UCSD-AML1 (cell line): Measurements from ENCODE around the gene PYGO2.
"Not testable (repeated sequence)": the region's sequence is repeated elsewhere in the genome, so short reads cannot be mapped to it uniquely, and the experiment has no call there.

Experiments
- DNase-seq: peaks from one replicate; lab custom pipeline; 2025; ENCODE audit not compliant: unreplicated experiment; lab: John Stamatoyannopoulos, UW

PYGO2 gene

DNA sequence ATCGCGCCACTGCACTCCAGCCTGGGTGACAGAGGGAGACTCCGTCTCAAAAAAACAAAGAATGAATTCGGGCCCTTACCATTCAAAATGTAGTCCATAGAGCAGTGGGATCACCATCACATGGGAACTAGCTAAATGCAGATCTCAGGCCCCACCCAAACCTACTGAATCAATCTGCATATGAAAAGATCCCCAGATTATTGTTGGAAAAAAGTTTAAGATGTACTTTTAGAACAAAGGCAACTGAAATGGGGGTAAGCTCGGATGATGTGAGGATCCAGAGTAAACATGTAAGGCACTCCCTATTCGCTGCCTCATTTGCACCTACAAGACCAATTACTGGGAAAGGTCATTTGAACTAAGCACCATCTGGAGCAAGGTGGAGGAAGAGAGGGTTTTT is 20.8 kb upstream of the PYGO2 start:
- no peak for DNase-seq

DNA sequence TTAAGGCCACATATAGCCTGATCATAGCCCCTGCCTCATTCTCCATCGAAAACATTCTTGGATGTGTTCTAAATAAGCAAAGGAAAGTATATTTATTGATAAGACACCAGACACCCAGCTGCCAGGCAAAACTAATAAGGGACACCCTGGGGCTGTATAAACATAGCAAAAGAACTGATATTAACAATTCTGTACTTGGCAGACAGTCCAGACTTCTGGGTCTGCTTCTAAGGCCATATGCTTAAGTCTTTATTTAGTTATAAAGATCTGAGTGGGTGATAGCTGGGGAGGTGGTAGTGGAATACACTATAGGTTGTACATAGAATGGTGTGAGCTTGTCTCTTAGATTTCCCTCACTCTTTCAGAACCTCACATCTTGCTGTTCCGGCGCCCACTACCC is 16.8 kb upstream of the PYGO2 start:
- DNase-seq: no peak

DNA sequence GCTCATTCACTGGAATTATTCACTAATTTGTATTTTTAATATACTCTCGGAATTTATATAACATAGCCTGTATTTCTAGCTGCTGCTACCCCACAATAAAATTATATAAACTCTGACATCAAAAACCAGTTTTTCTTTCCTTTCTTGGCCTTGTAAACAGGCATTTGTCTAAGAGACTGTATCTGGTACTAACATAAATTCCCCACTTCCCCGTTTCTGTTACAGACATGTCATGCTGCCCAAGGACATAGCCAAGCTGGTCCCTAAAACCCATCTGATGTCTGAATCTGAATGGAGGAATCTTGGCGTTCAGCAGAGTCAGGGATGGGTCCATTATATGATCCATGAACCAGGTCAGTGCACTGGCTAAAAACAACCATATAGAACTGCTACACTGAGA is 16.2 kb upstream of the PYGO2 start:
- not testable (repeated sequence) for DNase-seq

DNA sequence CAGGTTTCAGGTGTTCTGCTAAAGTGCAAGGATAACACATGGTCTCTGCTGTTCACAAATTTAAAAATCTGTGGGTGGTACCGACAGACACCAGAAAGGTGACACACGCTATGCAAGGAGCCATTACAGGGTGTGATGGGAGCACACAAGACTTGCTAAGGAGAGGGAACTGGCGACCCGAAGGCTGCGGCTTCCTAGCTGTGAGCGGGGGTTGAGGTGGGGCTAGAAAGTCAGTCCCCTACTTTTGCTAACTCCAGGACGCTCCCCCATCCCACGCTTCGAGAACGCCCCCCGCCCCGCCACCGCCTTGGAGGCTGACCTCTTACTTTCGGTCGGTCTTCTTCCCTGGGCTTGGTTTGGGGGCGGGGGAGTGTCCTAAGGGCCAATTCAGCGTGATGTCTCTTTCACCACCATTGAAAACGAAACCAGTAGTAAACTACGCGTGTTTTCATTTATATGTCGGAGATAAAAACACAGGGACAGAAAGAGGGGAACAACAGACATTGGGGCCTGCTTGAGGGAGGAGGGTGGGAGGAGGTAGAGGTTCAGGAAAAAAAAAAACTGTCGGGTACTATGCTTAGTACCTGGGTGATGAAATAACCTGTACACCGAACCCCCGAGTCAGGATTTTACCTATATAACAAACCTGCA is 14.0 kb upstream of the PYGO2 start:
- peak; percentile 63 for DNase-seq

DNA sequence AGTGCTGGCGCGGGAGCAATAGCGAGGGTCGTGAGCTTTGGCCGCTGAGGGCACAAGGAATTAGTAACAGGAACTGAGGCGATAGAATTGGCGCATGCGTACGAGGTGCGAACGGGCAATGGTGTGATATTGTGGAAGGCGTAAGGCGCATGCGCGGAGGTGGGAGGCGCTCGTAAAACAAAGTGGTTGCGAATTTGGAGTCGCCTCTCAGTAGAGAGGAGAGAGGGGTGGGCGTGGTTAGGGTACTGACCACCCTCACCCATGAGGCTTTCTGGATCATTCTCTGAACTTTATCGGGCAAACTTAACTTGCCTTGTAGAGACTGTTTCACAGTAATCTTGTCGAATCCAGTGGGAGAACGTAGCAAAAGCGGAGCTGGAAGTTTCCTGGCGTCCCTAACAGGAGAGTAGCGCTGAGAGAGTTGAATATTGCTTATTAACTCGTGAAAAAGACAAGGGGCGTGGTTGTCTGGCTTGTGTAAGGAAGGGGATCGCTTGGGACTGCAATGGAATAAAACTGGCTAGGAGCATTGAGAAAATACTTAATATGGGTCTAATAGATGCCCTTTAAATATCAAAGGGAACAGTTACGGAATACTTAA is 13.3 kb upstream of the PYGO2 start:
- peak; percentile 97 for DNase-seq

DNA sequence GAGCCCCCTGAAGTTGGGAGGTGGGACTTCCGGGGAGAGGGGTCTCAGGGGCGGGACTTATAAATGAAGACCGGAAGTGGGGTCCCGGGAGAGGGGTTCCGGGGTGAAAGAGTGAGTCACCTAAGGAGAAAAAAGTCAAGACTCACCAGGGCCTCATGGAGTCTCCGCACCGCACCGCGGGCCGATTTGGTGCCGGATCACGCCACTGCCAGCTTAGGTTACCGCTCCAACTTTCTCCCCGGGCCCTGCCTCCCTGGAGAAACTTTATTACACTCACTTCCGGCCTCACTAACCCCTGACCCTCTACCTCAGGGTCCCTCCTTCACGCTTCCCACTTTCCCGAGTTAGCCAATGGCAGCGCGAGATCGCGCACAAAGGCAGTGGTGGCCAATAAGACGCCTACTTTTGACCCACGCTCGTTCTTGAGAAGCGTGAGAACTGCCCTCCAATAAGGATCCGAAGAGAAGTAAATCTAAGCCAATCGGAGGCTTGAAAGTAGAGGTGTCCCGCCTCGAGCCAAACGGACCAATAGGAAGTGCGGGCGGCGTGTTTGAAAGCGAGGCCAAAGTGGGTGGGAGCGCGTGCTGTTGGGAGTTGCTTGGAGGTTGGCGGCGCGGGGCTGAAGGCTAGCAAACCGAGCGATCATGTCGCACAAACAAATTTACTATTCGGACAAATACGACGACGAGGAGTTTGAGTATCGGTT is 12.7 kb upstream of the PYGO2 start, which contains the start of gene CKS1B:
Gene CKS1B, plus strand, starts transcription at position 580 of the 706 bp plus-strand sequence. Its CDS starts 65 bp downstream, at position 645.
- DNase-seq: peak; percentile 97

DNA sequence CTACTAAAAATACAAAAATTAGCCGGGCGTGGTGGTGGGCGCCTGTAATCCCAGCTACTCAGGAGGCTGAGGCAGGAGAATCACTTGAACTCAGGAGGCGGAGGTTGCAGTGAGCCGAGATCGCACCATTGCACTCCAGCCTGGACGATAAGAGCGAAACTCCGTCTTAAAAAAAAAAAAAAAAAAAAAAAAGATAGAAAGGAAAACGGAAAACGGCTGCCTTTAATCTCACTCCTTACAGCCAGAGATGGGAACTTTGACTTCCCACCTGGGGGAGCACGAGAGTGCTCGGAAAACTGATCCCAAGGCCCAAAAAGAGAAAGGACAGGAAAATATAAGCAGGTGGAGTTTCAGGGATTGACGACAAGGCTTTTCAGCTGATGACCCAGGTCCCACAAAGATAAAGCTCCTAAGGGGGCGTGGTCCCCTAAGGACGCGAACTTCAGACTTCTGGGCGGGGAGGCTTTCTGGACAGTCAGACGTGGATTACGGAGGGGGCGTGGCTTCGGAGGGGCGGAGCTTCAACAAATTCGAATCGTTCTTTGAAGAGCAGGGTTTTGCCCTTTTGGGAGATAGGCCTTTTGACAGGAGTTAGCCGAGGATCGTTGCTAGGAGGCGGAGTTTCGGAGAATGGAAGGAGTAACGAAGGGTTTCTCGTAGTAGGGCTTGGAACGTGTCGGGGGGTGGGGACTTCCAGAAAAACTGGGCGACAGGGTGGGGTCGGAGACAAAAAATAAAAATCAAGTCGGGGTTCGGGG is 11.9 kb upstream of the PYGO2 start:
- DNase-seq: peak; percentile 95

DNA sequence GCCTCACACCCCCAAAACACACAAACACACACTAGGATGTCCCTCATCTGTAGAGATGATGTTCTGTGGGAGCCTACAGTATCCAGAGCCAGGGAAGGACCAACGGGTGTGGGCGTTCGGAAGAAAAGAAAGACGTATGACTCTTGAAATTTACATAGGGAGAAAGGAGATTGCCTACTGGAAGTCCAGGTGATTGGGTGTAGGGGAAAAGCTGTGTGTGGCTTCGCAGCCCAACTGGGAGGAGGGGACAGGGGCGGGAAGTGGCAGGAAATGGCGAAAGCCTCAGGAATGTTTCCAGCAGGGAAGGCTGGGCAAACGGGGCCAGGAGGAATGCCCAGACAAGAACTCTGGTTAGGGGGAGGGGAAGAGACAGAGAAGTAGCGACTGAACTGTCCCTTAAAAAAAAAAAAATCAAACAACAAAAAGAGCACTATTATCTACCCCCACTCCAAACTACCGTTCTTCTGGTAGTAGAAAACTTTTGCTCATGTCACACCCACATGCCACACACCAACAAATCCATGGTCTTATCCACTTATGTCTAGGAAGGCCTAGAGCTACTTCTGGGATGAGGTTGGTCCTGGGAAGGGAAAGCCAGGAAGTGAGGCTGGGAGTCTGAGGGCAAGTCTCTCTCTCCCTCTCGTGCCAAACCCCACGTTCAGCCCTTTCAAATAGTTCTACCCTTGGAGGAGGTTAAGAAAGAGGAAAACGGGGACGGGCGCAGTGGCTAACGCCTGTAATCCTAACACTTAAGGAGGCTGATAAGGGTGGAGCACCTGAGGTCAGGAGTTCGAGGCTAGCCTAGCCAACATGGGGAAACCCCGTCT is 11.1 kb upstream of the PYGO2 start:
- peak; percentile 42 for DNase-seq

DNA sequence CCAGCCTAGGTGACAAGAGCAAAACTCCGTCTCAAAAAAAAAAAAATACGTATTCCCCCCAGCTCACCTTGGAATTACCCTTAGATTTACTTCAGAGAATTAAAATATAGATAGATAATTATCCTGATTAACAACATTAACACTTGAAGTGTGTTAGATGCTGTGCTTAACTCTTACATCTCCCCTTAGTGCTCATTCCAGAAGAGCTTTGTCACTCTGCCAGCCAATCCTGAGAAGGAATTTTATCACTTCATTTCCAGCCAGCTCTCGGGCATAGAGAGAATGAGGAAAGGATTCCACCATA is 10.6 kb upstream of the PYGO2 start:
- no peak for DNase-seq

DNA sequence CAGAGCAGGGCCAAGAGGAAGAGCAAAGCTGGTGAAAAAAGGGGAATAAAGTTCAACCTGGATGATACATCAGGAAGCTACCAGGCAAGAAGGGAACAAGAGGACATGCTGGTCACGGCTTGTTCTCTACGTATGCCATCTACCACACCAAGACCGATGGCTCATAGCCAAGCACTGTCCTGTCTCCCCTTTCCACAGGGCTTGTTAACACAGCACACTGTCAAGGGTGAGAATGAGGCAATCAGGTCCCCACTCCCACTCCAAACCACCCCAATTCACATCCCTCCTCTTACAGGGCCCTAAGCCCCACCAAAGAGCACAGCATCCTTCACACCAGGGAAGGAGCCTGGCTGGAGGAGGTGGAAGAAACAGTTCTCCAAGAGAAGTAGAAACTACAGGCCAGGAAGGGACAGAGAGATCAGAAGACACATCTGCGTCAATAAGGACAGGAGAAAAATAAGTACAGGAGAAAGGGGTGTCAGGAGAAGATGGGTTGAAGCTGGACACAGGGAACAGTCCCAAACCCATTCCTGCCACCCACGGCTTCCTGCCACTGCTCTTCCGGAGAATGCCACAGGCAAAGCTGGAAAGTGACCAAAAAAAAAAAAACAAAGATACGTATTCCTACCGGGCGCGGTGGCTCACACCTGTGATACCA is 9.9 kb upstream of the PYGO2 start:
- peak; percentile 55 for DNase-seq

DNA sequence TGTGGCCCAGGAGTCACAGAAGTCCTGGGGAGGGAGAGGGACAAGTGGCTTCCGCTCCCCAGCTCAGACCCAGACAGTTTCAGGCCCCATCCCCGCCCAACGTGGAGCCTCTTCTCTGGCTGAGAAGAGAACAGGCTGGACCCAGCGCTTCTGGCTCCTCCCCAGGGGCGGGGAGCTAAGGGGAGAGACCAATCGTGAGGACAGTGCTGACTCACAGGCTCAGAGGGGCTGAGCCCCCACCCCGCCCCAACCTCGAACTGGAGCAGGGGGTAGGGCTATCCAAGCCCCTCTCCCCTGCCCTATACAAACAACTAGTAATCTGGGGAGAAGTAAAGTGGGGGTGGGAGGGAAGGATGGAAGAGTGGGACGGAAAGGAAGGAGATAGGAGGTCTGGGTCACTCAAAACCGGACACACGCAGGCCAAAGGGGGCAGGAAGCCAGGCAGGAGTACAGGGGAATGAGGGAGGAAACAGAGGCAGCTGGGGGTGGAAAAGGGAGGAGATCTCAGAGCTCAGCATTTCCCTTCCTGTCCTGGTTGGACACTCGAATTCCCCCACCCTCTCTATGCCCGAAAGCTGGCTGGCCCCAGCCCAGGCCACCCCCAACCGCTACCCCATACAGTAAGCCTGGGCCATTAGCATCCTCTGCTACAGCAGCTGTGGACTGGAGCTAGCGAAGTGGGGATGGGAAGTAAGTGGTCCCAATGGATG is 9.2 kb upstream of the PYGO2 start, which contains the start of gene SHC1:
Gene SHC1, minus strand, starts transcription at position 117 of the 710 bp plus-strand sequence. CDS start 221 bp downstream, outside the sequence.
- peak; percentile 91 for DNase-seq

DNA sequence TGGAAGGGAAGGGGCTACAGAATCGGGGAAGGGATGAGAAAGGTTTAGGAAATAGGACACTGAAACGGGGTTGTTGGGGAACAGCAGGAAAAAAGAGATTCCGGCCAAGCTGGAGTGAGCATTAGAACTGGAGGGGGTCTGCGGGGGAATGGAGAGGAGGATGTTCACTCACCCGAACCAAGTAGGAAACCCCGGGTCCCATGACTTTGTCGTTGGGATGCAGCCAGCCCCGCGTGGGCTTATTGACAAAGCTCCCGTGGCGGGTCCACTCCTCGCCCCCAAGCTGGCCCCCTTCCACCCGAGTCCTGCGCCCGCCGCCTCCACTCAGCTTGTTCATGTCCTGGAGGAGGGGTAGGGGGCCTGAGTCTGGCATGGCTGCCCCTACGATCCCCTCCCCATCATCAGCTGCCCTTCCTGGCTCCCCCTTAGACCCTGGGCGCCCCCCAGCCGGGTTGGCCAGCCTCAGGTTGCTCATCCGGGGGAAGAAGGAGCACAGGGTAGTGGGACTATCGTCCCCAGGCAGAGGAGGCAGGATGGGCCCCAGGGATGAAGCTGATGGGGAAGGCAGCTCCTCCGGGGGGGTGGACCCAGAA is 8.4 kb upstream of the PYGO2 start:
- DNase-seq: no peak

DNA sequence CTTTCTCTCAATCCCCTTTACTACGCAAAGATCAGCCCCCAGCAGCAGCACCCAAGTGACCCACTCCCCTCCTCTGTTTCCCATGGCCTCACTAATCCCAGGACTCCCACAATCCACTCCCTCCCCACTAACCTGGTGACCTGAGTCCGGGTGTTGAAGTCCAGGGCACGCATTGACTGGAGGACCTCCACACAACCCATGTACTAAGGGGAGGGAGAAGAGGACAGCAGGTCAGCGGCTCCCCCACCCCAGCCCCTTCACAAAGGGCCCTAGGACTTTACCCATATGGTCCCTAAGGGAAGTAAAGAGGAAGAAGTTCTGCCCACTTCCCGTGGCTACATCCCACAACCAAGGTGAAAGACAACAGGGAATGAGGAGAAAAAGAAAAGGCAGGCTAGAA is 7.7 kb upstream of the PYGO2 start:
- no peak for DNase-seq

DNA sequence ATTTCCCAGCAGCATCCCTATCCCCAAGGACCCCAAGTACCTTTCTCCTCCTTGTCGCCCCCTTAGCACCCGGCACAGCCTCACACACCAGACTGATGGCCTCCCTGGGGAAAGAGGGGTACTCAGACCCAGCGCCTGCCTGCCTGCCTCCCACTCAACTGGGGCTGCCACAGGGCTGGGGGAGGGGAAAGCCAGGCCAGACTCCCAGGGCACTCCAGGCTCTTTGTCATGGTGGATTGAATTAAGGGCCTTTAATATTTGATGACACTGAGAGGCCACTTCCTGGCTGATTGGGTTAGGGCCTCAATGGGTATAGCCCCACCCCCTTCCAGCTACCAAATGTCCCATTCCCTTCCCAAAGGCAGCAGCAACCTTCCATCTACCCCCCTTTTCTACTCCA is 7.1 kb upstream of the PYGO2 start:
- no peak for DNase-seq

DNA sequence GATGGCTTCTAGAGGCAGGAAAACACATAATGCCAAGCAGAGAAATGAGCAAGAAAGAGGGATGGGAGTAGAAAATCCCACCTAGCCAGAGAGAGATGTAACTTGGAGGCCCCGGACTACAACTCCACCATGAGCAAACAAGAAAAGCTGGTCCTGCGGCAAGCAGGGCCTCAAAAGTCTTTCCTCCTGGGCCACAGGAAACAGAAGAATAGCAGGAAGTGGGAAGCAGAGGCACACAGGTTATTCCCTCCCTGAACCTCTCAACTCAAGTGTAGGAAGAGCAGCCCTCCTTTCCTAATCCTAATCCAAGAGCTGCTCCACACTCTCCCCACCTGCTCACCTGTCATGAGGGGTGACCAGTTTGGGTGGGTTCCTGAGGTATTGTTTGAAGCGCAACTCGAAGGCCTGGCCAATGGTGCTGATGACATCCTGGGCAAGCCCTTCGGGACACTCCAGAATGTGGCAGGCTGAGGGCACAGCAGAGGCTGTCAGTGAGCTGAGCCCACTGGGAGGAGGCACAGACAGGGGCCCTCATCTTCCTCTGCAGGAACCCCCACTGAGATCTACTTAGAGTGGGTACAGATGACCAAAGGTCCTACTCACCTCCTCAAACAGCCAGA is 5.9 kb upstream of the PYGO2 start:
- DNase-seq: no peak

DNA sequence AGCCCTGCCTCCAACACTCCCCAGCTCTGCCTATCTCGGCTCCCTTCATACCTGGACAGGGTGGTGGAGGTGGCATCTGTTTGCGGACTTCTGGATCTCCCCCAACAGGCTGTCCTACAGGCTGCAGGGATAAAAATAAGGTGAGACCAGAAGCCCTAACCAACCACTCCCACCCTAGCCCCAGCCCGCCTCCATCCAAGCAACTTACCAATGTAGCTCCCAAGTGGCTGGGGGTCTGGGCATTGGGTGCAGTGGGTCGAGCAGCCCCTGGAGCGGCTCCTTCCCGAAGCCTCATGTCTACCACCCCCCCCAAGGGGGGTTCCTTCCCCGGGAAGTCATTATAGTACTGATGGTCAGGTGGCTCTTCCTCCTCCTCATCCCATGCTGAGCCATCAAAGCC is 4.5 kb upstream of the PYGO2 start:
- DNase-seq: no peak

DNA sequence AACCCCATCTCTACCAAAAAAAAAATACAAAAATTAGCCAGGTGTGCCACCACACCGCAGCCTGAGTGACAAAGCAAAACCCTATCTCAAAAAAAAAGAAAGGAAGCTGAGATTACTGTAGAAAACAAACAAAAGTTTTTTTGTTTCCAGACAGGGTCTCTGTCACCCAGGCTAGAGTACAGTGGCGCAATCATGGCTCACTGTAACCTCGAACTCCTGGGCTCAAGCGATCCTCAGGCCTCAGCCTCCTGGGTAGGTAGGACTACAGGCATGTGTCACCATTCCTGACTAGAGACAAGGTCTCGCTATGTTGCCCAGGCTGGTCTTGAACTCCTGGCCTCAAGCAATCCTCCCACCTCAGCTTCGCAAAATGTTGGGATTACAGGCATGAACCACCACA is 2.8 kb upstream of the PYGO2 start:
- DNase-seq: no peak

DNA sequence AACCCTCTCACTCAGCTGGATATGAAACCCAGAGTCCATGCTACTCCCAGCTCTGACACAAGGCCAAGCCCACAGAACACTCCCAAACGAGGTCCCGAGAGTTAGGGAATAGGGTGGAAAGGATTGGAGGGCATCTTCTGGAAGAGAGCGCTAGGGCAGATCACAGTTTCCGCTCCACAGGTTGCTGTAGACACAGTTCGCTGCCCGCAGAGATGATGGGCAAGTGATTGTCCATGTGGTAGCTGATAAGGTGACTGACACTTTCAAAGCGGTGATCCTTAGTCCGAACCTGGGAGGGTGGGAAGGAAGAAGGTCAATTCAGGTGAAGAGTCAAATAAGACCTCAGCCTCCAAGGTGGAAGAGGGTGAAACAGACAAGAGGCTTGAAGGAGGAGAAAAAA is 2.1 kb upstream of the PYGO2 start:
- no peak for DNase-seq

DNA sequence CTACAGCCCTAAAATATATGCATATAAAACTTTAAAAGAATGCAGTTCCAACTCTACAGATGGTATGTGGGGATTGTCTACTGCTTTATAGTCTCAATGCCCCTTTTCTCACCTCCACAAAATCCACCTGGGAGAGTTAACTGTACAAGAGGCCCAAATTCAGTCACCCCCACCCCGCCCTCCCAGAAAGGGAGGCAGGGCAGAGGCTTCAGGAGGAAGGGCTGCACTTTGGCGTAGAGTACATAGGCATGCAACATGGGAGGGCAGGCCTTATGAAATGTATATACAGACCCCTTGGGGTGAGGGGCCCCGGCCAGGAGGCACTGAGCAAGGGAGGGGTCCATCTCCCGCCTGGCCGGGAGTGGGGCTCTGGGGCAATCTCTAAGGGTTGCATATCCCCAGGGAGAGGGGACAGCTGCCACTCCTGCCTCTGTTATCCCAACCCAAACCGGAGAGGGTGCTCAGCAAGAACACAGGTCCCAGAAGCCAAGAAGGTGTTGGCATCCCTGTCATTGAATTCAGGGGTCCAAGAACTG is 1.3 kb upstream of the PYGO2 start:
- DNase-seq: no peak
